GM12865 (cell line): ENCODE results near the gene ZNF740.
"Not testable (repeated sequence)": the region's sequence is repeated elsewhere in the genome, so short reads cannot be mapped to it uniquely, and the experiment has no call there.

Source experiments
- DNase-seq: peaks from one replicate; pipeline ENCODE4 v3.0.0; 2010; ENCODE audit warnings: low read depth
- H3K4me3 ChIP-seq: 2 replicates; pipeline ENCODE4 v1.5.1; 2011; ENCODE audit warnings: mild to moderate bottlenecking, low read depth, low read length, control low read depth
- TF ChIP-seq, protein P1 (sequence below): IDR thresholded peaks from 2 replicates; pipeline ENCODE4 v1.5.1; 2011; ENCODE audit warnings: low read length, control low read depth, low read depth, inconsistent platforms; ENCODE audit not compliant: insufficient read depth; ENCODE audit errors: missing control alignments

The ZNF740 gene

DNA sequence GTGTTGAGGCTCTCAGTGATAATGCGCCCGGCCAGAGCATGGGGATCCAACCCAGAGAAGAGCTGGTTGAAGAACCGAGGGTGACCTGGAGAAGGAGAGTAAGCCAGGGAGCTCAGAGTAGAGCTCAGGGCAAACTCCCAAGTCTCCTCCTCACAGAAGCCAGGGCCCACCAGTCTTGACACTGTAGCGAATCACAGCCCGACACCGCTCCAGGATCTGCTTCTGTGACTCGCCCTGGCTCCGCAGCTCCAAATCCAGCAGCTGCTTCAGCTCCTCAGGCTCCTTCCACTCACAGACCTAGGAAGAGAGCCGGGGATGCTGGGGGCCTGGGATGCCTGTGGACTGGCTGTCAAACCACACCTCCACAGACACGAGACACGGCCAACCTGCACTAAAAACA lies 8.2 kb upstream of the ZNF740 start:
- TF ChIP-seq, protein P1, sequence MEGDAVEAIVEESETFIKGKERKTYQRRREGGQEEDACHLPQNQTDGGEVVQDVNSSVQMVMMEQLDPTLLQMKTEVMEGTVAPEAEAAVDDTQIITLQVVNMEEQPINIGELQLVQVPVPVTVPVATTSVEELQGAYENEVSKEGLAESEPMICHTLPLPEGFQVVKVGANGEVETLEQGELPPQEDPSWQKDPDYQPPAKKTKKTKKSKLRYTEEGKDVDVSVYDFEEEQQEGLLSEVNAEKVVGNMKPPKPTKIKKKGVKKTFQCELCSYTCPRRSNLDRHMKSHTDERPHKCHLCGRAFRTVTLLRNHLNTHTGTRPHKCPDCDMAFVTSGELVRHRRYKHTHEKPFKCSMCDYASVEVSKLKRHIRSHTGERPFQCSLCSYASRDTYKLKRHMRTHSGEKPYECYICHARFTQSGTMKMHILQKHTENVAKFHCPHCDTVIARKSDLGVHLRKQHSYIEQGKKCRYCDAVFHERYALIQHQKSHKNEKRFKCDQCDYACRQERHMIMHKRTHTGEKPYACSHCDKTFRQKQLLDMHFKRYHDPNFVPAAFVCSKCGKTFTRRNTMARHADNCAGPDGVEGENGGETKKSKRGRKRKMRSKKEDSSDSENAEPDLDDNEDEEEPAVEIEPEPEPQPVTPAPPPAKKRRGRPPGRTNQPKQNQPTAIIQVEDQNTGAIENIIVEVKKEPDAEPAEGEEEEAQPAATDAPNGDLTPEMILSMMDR = no peak
- no peak for DNase-seq
- H3K4me3 ChIP-seq = no peak overlapping the region

DNA sequence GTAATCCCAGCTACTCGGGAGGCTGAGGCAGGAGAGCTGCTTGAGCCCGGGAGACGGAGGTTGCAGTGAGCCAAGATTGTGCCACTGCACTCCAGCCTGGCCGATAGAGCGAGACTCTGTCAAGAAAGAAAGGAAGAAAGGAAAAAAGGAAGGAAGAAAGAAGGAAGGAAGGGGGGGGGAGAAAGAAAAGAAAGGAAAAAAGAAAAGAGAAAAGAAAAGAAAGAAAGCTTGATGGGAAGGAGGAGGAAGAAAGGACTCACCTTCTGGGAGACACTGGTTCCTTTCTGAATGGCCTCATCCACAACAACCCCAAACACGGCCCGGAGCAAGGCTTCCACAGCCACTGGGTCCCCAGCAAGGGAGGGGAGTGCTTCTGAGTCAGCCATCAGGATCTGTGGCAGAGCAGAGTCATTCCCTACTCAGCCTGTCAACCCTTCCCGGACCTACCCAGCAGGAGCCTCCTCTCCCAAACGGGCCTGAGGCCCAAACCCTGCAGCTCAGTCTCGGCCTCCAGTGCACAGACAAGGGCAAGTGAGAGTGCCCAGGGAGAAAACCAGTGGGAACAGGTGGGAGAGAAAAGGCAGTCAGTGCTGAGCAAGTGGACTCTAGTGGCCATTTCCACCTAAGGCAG lies 7.3 kb upstream of the ZNF740 start:
- no peak overlapping the region for H3K4me3 ChIP-seq
- TF ChIP-seq, protein P1 = no peak
- no peak for DNase-seq

DNA sequence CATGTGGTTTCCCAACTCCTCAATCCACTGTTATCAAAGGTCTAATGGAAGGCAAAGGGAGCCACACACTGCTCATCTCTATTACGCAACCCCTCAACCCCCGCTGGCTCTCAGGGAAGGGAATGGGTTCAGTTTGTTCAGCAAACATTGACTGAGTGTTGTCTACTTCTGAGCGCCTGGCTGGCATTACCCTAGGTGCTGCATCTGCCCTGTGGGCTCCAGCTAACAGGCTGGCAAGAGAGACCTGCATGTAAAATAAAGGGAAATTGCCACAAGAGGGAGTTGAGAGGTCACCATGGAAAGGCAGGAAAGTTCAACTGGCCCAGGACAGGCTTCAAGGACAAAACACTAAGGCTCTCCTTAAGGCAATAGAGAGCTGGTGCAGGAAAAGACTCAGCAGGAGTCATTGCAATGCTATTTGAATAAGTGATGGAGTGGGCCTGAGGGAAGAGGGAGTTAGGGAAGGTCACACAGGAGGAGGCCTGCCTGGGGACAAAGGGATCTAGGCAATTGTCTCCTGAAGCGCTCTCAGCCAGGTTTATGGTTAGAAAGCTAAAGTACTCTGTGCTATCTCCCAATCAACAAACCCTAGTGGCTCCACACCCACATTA lies 5.5 kb upstream of the ZNF740 start:
- DNase-seq = no peak
- TF ChIP-seq, protein P1 = peak; percentile 12

DNA sequence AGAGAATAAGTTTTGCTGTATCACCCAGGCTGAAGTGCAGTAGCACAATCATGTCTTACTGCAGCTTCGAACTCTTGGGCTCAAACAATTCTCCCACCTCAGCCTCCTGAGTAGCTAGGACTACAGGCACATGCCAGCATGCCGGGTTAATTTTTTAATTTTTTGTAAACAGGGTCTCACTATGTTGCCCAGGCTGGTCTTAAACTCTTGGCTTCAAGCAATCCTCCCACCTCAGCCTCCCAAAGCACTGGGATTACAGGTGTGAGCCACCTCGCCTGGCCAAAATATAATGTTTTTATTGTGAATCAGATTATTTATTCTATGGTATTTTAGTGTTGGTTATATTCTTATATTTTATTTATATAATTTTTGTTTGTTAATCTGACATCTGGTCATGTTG lies 3.8 kb upstream of the ZNF740 start:
- no peak overlapping the region for H3K4me3 ChIP-seq
- TF ChIP-seq, protein P1 = no peak
- DNase-seq = no peak

More for the DNA sequence above, 5.5 kb upstream of the ZNF740 start:
- no peak overlapping the region for H3K4me3 ChIP-seq

DNA sequence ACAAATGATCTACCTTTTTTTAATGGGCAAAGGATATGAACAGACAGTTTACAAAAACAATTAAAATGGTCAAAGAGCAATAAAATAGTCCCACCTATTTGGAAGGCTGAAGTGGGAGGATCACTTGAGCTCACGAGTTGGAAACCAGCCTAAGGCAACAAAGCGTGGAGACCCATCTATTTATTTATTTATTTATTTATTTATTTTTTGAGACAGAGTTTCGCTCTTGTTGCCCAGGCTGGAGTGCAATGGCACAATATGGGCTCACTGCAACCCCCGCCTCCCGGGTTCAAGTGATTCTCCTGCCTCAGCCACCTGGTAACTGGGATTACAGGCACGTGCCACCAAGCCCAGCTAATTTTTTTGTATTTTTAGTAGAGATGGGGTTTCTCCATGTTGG lies 3.1 kb upstream of the ZNF740 start:
- DNase-seq, H3K4me3 ChIP-seq: not testable (repeated sequence)

DNA sequence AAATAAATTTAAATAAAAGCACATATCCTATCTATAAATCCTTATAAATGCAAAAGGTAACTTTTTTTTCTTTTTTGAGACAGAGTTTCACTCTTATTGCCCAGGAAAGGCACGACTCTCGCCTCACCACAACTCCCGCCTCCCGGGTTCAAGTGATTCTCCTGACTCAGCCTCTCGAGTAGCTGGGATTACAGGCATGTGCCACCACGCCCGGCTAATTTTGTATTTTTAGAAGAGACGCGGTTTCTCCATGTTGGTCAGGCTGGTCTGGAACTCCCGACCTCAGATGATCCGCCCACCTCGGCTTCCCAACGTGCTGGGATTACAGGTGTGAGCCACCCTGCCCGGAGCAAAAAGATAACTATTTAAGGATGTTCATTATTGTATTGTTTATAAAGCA lies 1.7 kb upstream of the ZNF740 start:
- not testable (repeated sequence) for DNase-seq

DNA sequence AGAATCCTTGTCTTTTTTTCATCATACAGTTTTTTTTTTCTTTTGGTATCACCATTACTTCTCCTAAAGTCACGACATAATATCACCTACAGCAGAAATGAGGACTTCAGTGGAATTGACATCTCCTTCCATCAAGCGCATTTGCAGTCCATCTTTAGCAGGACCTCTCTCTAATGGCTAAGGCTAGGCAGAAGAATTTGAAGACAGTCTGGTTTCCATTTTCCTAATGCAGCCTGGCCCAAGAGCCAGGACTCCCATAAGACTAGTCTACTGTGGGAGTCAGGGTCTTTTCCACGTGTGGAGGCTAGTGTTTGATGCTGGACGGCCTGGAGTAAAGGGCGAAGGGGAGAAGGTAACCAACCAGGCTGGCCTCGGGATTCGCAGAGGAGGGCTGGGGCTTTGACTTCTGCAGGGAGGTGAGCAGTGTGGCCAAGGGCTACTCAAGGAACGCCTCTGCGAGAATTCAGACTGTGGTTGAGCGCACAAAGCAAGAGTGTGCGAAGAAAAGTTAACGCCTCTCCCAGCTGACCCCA lies 769 bp upstream of the ZNF740 start:
- peak overlapping the region; percentile 67 for H3K4me3 ChIP-seq
- TF ChIP-seq, protein P1 = no peak
- no peak for DNase-seq

More for the DNA sequence above, 1.7 kb upstream of the ZNF740 start:
- not testable (repeated sequence) for H3K4me3 ChIP-seq
